Fibroblast of peridontal ligament (primary cell): ENCODE measurements around the gene KEAP1.
A peak's percentile ranks its signal among the peaks of the same experiment; 100 is the strongest.
"Not testable (repeated sequence)": the region's sequence is repeated elsewhere in the genome, so short reads cannot be mapped to it uniquely, and the experiment has no call there.

Source experiments
- DNase-seq: peaks from one replicate; pipeline ENCODE4 v3.0.0-alpha.2; 2010; ENCODE audit errors: extremely low read depth

Gene KEAP1

DNA sequence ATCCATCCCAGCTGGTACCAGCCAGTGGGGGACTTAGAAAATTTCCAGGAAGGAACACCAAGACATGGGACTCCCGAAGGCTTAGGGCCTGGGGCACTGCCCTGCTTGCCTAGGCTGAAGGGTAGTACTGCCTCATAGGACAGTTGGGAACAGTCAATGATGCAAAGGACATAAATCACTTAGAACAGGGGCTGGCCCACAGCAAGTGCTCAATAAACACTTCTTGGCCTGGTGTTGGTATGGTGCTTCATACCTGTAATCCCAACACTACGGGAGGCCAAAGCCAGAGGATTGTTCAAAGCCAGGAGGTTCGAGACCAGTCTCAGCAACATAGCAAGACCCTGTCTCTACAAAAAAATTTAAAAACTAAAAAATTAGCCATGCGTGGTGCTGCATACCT is 5.8 kb downstream of the KEAP1 start:
- DNase-seq = no peak

GRCh38 chr19:10491472-10492047 is 11.6 kb downstream of the KEAP1 start:
- DNase-seq = no peak

- no peak for DNase-seq
Observed at GRCh38 chr19:10486551-10486950, 16.6 kb downstream of the KEAP1 start.

DNA sequence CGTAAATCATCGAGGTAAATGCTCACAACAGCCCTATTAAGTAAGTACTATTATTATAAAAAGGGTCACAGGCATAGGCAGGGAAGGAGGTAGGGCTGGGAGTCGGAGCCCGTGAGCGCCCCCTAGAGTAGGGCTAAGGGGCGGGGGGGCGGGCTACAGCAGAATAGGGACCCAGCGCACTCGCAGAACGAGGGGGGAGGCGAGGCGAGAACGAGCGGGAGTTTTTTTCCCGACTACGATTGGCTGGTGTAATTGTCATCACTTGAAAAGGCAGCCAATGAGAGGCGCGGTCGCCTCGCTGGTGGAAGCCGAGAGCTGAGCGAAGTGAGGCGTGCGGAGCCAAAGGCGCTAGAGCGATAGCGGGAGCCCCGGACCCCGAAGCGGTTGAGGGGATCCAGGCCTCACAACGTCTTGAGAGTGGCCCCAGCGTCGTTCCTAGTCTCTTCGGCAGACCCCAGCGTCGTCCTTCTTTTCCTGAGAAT is 24.2 kb downstream of the KEAP1 start:
- peak; percentile 83 for DNase-seq

DNA sequence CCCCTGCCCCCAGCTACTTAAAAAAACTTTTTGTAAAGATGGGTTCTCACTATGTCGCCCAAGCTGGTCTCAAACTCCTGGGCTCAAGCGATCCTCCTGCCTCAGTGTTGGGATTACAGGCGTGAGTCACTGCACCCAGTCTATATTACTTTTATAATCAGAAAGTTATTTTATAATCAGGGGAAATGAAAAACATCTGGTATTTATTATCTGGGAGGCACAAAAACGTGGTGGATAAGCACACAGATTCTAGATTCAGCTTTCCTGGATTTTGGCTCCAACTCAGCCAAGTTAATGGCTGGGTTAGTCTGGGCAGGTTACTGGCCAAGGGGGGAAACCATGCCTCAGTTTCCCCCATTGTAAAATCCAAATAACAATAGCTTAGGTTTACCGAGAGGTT is 24.7 kb downstream of the KEAP1 start:
- peak; percentile 55 for DNase-seq

- DNase-seq = no peak
Observed at GRCh38 chr19:10474962-10475451, 28.1 kb downstream of the KEAP1 start.

- DNase-seq = no peak
Observed at GRCh38 chr19:10473192-10473591, 30.0 kb downstream of the KEAP1 start.

- peak; percentile 49 for DNase-seq
Observed at GRCh38 chr19:10471909-10472308, 31.2 kb downstream of the KEAP1 start.

DNA sequence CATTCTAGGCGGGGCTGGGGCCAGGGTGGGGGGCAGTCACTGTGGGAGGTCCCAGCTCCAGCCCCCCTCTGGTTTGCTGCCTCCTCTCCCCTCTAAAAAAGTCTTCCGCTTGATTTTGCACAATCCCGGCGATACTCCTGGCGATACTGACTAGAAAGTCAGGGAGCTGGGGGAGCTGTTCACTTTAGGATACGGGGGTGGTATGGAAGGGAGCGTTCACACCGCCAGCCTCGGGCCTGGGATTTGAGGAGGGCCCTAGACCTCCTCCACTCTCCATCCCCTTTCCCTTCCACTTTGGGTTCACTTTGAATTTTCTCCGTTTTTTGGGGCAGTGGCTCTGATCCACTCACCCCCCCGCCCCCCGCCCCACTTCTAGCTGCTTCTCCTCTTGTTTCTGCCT is 35.0 kb downstream of the KEAP1 start:
- no peak for DNase-seq

- DNase-seq = no peak
Observed at GRCh38 chr19:10467104-10467706, 36.0 kb downstream of the KEAP1 start.

DNA sequence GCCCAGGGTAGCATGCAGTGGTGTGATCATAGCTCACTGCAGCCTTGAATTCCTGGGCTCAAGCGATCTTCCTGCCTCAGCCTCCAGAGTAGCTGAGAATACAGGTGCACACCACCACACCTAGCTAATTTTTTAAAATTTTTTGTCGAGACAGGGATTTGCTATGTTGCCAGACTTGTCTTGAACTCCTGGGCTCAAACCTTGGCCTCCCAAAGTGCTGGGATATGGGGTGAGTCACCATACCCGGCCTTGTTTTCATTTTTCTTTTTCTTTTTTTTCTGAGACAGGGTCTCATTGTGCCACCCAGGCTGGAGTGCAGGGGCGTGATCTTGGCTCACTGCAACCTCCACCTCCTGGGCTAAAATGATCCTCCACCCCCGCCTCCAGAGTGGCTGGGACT is 38.7 kb downstream of the KEAP1 start:
- DNase-seq = no peak

- no peak for DNase-seq
Observed at GRCh38 chr19:10462557-10462956, 40.6 kb downstream of the KEAP1 start.

DNA sequence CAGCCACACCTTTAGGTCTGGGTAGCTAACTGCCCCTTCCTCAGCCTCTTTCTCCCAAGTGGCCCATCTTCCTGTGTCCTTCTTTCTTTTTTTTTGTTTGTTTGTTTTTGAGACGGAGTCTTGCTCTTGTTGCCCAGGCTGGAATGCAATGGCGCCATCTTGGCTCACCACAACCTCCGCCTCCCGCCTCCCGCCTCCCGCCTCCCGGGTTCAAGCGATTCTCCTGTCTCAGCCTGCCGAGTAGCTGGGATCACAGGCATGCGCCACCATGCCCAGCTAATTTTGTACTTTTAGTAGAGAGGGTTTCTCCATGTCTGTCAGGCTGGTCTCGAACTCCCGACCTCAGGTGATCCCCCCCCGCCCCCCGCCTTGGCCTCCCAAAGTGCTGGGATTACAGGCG is 41.1 kb downstream of the KEAP1 start:
- DNase-seq = not testable (repeated sequence)

- peak; percentile 78 for DNase-seq
Observed at GRCh38 chr19:10461047-10461949, 41.9 kb downstream of the KEAP1 start.

- DNase-seq = no peak
Observed at GRCh38 chr19:10460714-10461046, 42.5 kb downstream of the KEAP1 start.

- DNase-seq = not testable (repeated sequence)
Observed at GRCh38 chr19:10458733-10459132, 44.4 kb downstream of the KEAP1 start.

- no peak for DNase-seq
Observed at GRCh38 chr19:10454267-10454666, 48.9 kb downstream of the KEAP1 start.

GRCh38 chr19:10453852-10454251 is 49.3 kb downstream of the KEAP1 start:
- no peak for DNase-seq

DNA sequence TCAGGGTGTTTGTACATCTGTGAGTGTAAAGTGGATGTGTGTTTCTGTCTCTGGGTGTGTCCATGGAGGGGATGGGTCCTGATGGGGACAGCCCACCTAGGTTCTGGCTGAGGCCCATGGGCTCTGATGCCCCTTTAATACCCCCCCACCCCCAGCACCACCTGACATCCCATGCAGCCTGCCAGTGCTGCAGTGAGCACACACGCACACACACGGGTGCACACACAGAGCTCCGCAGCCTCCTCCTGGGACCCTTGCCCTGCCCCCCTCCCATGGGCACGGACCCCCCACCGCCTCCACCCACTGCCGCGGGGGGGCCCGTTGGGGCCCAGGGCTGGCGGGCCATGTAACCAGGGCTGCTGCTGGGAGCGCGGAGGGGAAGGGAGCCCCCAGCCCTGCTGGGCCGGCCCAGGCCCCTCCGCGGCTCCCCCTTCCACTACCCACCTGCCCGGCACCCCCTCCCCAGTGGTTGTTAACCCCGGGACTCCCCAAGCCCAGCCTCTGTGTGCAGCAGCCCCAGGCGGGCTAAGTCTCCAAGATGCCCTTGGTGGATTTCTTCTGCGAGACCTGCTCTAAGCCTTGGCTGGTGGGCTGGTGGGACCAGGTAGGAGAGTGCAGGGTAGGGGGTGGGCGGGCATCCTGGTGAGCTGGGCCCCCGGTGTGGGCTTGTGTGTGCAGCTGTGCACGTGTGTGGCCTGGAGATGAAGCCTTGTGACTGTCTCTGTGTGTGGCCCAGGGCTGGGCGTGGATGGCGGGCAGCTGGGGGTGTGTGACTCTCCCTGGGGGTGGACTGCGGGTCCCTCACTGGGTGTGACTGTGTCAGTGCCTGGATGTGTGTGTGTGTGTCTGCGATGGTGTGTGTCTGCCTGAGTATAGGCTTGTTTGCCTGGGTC is 50.2 kb downstream of the KEAP1 start:
- DNase-seq = no peak

- no peak for DNase-seq
Observed at GRCh38 chr19:10450853-10451609, 52.1 kb downstream of the KEAP1 start.
